EL (cell line): ENCODE data around the gene CORO1A.
"Not testable (repeated sequence)": the region's sequence is repeated elsewhere in the genome, so short reads cannot be mapped to it uniquely, and the experiment has no call there.

Source experiments
- DNase-seq: peaks from one replicate; pipeline ENCODE4 v3.0.0-alpha.2; 2016

CORO1A gene

DNA sequence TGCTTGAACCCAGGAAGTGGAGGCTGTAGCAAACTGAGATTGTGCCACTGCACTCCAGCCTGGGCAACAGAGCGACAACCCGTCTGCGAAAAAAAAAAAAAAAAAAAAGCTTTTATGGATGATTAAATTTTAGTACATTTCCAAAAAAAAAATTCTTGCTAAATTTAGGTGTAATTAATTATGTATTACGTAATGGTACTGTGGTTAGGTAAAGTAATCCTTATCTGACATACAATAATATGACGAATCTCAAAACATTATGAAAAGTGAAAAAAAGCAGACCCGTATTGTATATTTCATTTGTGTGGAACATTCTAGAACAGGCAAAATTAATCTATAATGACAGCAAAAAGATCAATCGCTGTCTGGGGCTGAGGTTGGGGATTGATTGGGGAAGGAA lies 10.3 kb upstream of the CORO1A start:
- DNase-seq: no peak

- DNase-seq: not testable (repeated sequence)
Measured at GRCh38 chr16:30176876-30177275, 6.5 kb upstream of the CORO1A start.

DNA sequence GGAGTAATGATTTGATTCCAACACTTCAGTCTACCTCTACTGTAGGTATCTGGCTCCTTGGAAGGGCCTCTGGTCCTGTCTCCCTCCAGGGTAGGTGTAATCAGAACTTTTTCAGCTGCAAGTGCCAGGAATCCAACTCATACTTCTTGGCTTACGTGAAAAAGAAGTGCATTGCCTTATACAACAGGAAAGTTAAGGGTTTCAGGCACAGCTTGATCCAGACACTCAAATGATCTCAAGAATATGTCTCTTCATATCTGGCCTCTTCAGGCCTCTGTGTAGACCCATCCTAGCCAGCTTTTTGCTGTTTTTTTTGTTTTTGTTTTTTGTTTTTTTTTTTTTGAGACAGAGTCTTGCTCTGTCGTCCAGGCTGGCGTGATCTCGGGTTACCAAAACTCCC lies 4.2 kb upstream of the CORO1A start:
- no peak for DNase-seq

GRCh38 chr16:30179931-30180330 lies 3.5 kb upstream of the CORO1A start:
- no peak for DNase-seq

DNA sequence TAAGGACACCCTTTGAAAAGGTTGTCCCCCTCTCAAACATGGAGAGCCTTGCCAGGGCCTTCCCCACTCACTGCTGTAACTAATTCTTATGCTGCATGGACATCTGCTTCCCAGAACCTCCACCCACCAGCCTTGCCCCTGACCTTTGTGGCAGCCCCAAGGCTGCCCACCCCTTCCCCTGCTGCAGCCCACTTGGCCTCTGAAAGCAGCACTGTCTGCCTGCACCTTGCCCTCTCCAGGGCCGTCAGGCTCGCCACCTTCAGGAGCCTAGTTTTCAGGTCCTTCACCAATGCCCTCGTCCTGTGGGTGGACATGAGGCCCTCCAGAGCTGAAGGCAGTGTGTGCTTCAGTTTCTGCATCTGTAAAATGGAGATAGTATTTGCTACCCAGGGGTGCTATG lies 2.7 kb upstream of the CORO1A start:
- DNase-seq: no peak

DNA sequence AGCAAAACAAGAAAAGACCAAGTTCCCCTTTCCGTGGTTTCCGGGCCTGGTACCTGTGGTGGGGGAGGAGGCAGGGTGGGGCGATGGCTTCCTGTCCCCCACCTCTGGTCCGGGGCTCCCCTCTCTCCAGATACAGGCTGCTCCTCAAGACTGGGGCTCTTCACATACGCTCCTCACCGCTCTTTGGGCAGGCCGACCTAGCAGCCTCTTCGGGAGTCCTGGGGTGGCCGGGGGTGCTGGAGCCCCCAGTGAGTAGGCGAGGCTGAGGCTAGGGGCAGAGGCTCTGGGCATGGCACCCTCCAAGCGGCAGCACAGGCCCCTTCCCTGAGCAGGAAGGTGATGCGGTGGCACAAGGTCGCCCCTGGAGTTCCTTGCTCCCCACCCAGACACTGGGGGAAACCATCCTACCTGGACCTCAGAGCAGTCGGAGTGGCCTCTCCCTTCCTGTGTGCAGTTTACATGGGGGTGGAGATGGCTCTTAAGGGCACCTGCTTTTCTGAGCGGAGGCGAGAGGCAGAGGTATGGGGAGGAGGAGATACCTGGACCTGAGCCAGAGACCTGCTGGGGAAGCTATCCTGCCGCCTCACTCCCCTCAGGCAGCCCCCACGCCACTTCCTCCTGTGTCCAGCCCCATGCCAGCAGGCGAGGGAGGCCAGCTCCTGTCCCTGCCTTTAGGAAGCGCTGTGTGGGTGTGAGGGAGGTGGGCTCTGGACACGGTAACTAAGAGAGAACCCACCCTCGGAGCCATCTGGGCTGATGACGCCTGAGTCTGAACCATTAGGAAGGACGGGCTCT lies 891 bp downstream of the CORO1A start:
- DNase-seq: no peak

GRCh38 chr16:30184891-30185682 lies 1.7 kb downstream of the CORO1A start:
- no peak for DNase-seq

DNA sequence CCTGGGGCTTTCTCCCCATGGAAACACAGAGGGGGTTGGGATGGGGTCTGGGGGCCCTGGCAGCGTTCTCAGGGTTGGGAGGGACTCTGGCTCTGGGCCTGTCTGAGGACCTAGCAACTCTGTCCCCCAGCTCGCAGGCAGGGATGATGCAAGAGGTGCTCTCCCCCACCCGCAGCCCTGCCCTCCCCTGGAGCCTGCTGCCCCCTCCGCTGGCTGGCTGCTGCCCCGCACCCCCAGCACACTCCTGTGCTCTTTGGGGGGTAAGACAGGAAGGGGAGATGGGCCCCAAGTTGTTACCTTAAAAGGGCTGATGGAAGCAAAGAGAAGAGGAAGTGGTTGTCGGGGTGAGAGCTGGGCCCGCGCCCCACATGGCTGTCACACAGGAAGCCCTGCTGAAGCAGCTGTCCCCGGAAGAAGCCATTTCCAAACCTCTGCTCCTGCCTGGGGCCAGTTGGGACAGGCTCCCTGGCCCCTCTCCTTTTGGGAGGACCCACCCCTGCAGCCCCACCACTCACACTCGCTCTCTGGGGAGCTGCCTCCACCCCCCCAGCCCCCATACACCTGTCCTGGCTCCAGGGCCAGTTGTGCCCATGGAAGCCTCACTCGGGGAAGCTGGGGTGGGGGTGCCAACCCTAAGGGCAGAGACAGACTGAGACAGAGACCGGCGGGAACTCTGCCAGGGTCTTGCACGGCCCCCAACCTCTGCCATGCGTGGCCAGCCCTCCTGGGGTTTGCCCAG lies 2.5 kb downstream of the CORO1A start:
- no peak for DNase-seq

DNA sequence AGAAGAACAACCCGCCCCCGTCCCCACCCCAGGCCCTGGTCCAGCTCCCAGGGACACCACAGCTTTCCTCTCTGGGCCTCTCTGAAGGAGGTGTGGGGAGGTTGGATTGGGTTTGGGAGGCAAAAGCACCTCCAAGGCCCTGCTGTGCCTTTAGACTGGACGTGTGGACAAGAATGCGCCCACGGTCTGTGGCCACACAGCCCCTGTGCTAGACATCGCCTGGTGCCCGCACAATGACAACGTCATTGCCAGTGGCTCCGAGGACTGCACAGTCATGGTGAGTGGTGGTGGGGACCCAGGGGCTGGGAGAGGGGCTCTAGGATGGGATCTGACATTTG lies 3.0 kb downstream of the CORO1A start:
- no peak for DNase-seq

GRCh38 chr16:30186782-30187555 lies 3.6 kb downstream of the CORO1A start:
- no peak for DNase-seq

DNA sequence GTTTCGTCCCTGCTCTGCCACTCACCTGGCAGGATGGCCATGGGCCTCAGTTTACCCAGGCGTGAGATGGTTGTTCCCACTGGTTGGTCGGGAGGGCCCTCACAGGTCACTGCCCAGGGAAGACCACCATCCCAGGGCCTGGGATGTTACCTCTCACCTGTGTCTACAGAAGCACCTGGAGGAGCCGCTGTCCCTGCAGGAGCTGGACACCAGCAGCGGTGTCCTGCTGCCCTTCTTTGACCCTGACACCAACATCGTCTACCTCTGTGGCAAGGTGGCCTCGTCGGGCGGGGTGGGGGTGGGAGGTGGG lies 4.1 kb downstream of the CORO1A start:
- DNase-seq: no peak

GRCh38 chr16:30187971-30188561 lies 4.7 kb downstream of the CORO1A start:
- DNase-seq: no peak

DNA sequence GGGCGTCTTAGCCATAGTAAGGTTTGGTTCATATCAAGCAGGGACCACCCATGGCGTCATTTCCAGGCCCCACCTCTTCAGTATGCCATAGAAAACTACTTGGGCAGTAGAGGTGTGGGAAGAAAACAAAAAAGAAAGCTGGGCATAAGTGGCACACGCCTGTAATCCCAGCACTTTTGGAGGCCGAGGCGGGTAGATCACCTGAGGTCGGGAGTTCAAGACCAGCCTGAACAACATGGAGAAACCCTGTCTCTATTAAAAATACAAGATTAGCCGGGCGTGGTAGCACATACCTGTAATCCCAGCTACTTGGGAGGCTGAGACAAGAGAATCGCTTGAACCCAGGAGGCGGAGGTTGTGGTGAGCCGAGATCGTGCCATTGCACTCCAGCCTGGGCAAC lies 7.8 kb downstream of the CORO1A start:
- not testable (repeated sequence) for DNase-seq

DNA sequence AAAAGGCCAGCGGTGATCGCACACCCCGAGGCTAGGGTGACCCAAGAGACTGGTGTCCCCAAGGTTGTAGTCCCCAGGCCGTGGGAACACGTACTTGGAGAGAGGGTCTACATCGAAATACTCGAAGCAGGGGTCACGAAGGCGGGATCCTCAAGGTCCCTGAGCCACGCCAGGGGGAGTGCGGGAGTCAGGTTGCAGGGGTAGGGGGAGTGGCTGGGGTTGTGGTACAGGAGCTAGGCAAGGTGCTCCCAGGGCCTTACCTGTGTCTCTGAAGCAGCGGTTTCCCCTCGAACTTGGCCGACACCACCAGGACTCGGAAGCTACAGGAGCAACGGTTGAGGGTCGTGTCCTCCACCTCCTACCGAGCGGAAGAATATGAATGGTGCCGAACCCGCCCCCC lies 9.7 kb downstream of the CORO1A start:
- DNase-seq: not testable (repeated sequence)

DNA sequence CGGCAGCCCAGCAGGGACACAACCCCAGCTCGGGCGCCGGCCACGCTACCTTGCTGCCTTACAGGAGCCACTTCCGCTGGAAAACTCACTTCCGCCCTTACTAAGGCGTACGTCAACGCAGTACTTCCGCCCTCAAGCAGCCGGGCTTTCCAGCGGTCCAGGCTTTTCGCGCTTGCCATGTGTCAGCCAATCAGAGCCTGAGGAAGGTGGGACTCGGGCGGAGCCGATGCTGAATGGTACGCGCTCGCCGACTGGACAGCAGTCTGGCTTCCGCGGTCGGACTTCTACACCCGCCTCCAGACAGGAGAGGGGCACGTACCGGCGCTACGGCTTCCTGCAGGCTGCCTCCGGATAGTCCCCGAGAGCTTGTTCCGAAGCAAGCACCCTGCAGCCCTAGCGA lies 10.2 kb downstream of the CORO1A start, which contains the start of the genes BOLA2B and SLX1A:
Gene BOLA2B (minus strand): TSS at position 52 of the 400 bp plus-strand sequence. CDS start 71 bp downstream, outside the sequence.
Gene SLX1A (plus strand): TSS at position 261 of the 400 bp plus-strand sequence. CDS start 210 bp downstream, outside the sequence.
- not testable (repeated sequence) for DNase-seq

GRCh38 chr16:30194172-30194925 lies 10.9 kb downstream of the CORO1A start:
- not testable (repeated sequence) for DNase-seq

GRCh38 chr16:30197001-30197400 lies 13.6 kb downstream of the CORO1A start:
- not testable (repeated sequence) for DNase-seq

DNA sequence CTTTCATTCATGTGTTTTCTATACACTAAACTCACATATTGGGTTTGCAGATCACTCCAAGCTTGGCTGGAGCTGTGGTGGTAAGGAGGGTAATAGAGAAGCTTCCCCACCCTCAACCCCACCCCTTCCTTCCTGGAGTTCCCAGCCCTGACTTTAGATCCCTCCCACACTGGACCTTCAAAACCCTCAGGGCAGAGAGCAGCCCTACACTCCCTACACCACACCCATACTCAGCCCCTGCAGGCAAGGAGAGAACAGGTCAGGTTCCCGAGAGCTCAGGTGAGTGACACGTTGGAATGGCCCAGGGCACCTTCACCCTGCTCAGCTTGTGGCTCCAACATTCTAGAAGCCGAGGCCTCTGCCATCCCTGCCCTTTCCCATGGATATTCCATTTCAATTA lies 15.6 kb downstream of the CORO1A start, which contains the start of gene SULT1A3:
Gene SULT1A3 (plus strand): TSS at position 207 of the 400 bp plus-strand sequence. CDS start 1,474 bp downstream, outside the sequence.
- not testable (repeated sequence) for DNase-seq

DNA sequence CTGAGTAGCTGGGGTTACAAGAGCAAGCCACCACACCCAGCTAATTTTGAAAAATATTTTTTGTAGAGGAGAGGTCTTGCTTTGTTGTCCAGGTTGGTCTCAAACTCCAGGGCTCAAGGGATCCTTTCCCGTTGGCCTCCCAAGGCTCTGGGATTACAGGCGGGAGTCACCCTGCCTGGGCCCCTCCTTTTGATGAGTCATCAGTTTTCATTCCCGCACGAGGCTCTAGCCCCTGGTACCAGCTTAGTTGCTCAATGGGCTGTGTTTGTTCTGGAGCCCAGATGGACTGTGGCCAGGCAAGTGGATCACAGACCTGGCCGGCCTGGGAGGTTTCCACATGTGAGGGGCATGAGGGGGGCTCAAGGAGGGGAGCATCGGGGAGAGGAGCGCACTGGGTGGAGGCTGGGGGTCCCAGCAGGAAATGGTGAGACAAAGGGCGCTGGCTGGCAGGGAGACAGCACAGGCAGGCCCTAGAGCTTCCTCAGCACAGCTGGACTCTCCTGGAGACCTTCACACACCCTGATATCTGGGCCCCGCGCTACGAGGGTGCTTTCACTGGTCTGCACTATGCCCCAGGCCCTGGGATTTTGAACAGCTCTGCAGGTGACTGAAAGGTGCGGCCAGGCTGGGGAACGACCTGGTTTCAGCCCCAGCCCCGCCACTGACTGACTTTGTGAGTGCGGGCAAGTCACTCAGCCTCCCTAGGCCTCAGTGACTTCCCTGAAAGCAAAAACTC lies 16.4 kb downstream of the CORO1A start:
- not testable (repeated sequence) for DNase-seq

DNA sequence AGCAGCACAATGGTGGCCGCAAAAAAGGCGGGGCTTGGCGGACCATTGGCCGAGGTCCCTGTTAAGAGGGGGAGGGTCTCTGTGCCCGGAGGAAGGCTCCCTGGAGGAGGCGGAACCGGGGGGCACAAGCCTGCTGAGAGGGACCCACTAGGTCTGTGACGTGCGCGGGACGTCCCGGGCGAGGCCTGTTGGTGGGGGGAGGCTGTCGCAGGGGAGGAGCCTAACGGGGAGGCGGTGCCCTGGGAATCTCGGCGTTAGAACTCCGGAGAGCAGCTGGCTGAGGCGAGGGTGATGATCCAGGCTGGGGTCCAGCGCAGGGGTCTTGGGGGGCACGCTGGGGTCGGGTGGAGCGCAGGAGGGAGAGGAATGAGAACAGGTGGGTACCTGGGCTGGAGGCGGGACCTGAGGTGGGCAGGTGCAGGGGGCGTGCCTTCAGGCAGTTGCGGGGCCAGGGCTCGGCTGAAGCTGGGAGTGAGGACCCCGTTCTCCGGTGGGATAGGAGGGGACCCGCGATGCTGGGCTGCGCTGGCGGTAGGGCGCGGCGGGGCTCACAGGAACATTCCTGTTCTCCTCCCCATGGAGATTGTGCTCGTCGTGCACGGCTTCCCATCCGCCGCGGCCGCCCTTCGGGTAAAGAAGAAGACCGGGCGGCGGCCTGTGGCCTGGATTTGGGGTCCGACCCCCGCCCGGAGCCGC lies 22.3 kb downstream of the CORO1A start:
- not testable (repeated sequence) for DNase-seq
